Transverse colon (tissue), 4 donors: ENCODE data around the gene AOAH. TPM values are rescaled to one million over a fixed set of nuclear protein-coding genes. Genes with fewer than 3 reads are reported as not detected.
"Not testable (repeated sequence)": the region's sequence is repeated elsewhere in the genome, so short reads cannot be mapped to it uniquely, and the experiment has no call there.

Source experiments
- DNase-seq: peaks from one replicate; pipeline ENCODE4 v3.0.0-alpha.2; 2019
- H3K27ac ChIP-seq, 4 donors: fragments of 200-600 bp; sonication (generic); 2 replicates each; pipeline ENCODE4 v1.5.1; 2016 to 2018; ENCODE audit warnings: inconsistent platforms in 4 of 4
- H3K27me3 ChIP-seq: fragments of 200-600 bp; sonication (generic); 2 replicates; pipeline ENCODE4 v1.5.1; 2017; ENCODE audit warnings: inconsistent platforms
- H3K36me3 ChIP-seq, 4 donors: fragments of 200-600 bp; sonication (generic); 2 replicates each; pipeline ENCODE4 v1.5.1; 2017 to 2019; ENCODE audit warnings: inconsistent platforms in 4 of 4
- H3K4me1 ChIP-seq, 4 donors: fragments of 200-600 bp; sonication (generic); 2 replicates each; pipeline ENCODE4 v1.5.1; 2017 to 2020; ENCODE audit warnings: inconsistent platforms in 4 of 4
- H3K4me3 ChIP-seq, 4 donors: fragments of 200-600 bp; sonication (generic); 1 replicate in 1 of 4; 2 replicates in 3 of 4; pipeline versions ENCODE4 v1.5.1 to v1.6.1; 2017 to 2019; ENCODE audit warnings: inconsistent platforms in 4 of 4
- H3K9me3 ChIP-seq, 2 donors: fragments of 200-600 bp; sonication (generic); 2 replicates each; pipeline ENCODE4 v1.5.1; 2017 to 2019; ENCODE audit warnings: inconsistent platforms in 2 of 2
- EP300 ChIP-seq: sonication (generic); formaldehyde crosslinking; IDR thresholded peaks from one replicate; pipeline ENCODE4 v1.6.1; 2017; ENCODE audit warnings: antibody characterized with exemption, low read depth
- POLR2A ChIP-seq: fragments of 450-650 bp; IDR thresholded peaks from one replicate; pipeline ENCODE4 v1.6.1; 2016; ENCODE audit warnings: antibody characterized with exemption, mild to moderate bottlenecking, moderate library complexity
- POLR2AphosphoS5 ChIP-seq, 3 donors: sonication (generic); formaldehyde crosslinking; IDR thresholded peaks; one replicate each; pipeline ENCODE4 v1.6.1; 2016; ENCODE audit warnings: antibody characterized with exemption in 3 of 3
- WGBS, 2 donors: methylation state at CpG; one replicate each; pipeline ENCODE4 v1.1.5; 2018; ENCODE audit warnings: low coverage in 1 of 2; 5-methylcytosine and 5-hydroxymethylcytosine counted together
- in situ Hi-C, 4 donors: fragments of 200-750 bp; cut with MboI; loops; one replicate each; pipeline versions ENCODE4 v1.15.0 to v1.15.1; 2017; ENCODE audit warnings: low sequenced_read_pairs in 3 of 4, low pct_ligation_motif_present in 1 of 4, low pct_unique_long_range_greater_than_20kb in 1 of 4
- intact Hi-C: fragments of 100-400 bp; cut with DNase I; formaldehyde crosslinking; loops from one replicate; pipeline ENCODE4 v1.15.1; 2023; ENCODE audit warnings: low total_unique reads
- total RNA-seq, 4 donors: library from RNA; depleted of rRNA; stranded (reverse); fragments of >200 nt; gene quantifications; one replicate each; pipeline ENCODE4 v1.1.0, GENCODE V29; 2016
- TF ChIP-seq, protein P1 (sequence below), 5 experiments: fragments of 200-600 bp in 3 of 5; fragments of 450-650 bp in 2 of 5; sonication (generic) in 3 of 5; IDR thresholded peaks; 1 replicate in 2 of 5; 2 replicates in 3 of 5; pipeline ENCODE4 v1.5.1; 2016 to 2017; ENCODE audit warnings: antibody characterized with exemption in 5 of 5, inconsistent platforms in 3 of 5, mild to moderate bottlenecking in 2 of 5, moderate library complexity in 1 of 5

AOAH gene
- total RNA-seq, 4 donors from 2014 or later: 82.8 to 139 (median 102) TPM

DNA sequence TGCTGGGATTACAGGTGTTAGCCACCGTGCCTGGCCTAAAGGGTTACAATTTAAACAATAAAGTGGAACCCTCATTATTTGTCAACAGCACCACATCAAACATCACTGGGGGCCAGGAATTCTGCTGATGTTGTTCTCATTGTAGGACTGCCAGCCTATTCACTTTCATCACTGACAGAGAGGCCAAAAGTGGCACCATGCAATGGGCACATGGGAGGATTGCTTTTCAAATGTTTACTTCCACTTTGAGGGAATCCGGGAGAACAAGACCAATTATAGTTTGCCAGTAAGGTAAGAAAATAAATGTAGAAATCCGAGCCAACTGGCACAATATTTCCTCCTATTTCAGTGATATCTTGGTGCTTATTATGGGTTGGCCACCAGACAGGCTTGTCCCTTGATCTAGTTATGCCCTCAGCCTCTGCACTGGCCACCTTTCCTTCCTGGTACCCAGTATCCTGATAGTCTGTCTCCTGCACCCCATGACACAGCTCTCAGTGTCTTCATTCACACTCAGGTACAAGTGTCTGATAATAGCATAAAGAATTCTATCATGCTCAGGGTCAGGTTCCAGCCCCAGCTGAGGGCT lies 252.1 kb downstream of the AOAH start:
- Histone ChIP-seq H3K9me3 (no peaks in the 10 kb centered on the region), H3K4me3 (no peak overlapping the region), H3K27ac (no peak overlapping the region), H3K4me1 (no peaks in the 10 kb centered on the region), H3K36me3 (no peaks in the 10 kb centered on the region), H3K27me3 (no peaks in the 10 kb centered on the region)
- no peak for DNase-seq
- TF ChIP-seq POLR2A: no peak
- in situ Hi-C loops (loop anchor here in 2 of 4 donors (10.0 kb wide), 1 partner anchor 723 kb away; no protein-coding TSS in a partner anchor), intact Hi-C loops (no loop called here)
- WGBS, 2 donors: 47 to 83% methylated on average over 1 to 3 of the region's 3 CpGs

DNA sequence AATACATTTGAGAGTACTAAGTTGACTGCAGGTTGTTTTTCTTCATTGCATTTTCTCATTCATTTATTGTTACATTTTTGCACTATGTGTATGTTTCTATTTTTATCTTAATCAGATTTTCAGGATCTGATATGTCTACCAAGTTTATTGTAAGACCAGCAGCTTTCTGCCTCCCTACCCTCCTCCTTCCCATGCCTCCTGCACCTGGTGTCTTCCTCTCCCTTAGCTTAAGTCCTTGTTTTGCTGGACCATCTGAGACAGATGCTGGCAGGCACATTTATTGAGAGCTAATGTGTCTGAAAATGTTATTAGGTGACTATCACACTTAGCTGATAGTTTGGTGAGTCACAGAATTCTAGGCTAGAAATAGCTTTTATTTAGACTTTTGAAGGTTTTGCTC lies 255.1 kb downstream of the AOAH start:
- no peak overlapping the region for H3K4me3 ChIP-seq
- H3K27me3 ChIP-seq: no peaks in the 10 kb centered on the region
- H3K27ac ChIP-seq: no peak overlapping the region
- no peaks in the 10 kb centered on the region for H3K9me3 ChIP-seq
- TF ChIP-seq POLR2A: no peak
- TF ChIP-seq POLR2AphosphoS5 (IDR thresholded peaks at IDR 0.05): no peak
- TF ChIP-seq EP300: no peak
- TF ChIP-seq, protein P1, sequence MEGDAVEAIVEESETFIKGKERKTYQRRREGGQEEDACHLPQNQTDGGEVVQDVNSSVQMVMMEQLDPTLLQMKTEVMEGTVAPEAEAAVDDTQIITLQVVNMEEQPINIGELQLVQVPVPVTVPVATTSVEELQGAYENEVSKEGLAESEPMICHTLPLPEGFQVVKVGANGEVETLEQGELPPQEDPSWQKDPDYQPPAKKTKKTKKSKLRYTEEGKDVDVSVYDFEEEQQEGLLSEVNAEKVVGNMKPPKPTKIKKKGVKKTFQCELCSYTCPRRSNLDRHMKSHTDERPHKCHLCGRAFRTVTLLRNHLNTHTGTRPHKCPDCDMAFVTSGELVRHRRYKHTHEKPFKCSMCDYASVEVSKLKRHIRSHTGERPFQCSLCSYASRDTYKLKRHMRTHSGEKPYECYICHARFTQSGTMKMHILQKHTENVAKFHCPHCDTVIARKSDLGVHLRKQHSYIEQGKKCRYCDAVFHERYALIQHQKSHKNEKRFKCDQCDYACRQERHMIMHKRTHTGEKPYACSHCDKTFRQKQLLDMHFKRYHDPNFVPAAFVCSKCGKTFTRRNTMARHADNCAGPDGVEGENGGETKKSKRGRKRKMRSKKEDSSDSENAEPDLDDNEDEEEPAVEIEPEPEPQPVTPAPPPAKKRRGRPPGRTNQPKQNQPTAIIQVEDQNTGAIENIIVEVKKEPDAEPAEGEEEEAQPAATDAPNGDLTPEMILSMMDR (IDR thresholded peaks at IDR 0.05): no peak
- intact Hi-C loops: no loop called here
- no peaks in the 10 kb centered on the region for H3K36me3 ChIP-seq
- no peaks in the 10 kb centered on the region for H3K4me1 ChIP-seq
- in situ Hi-C loops: no loop called here
- no peak for DNase-seq

DNA sequence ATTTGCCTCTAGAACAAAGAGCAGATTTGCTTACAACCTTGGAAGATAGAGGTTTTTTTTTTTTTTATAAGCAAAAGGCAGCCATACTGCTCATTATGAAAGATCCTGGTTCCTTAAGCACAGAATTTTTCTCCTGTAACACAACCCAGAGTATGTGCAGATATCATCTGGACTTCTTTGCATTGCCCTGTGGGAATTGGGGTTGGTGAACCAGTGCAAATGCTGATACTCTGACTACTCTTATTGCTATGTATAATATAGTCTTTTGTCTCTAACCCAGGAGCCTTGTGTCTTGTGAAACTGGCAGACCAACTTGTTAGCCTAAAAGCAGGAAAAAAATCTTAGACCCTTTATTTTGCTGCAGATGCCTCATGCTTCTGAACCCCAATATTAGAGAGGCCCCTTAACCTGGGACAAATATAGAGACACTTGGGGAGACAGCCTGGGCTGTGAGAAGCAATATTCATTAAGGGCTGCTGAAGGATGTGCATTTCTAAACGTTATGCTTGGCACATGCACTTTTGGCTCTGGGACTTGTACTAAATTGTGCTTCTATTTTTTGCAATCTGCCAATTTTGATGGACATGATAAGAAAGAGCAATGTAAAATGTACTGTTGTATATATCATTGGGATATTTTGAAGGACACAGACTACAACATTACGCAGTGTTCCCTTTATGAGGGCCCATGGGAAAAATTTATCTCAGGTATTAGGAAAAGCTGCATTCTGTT lies 255.8 kb downstream of the AOAH start:
- no peaks in the 10 kb centered on the region for H3K9me3 ChIP-seq
- no peak overlapping the region for H3K27ac ChIP-seq
- intact Hi-C loops: no loop called here
- DNase-seq: no peak
- 65 to 77% methylated on average over 2 of the region's 2 CpGs for WGBS, 2 donors
- H3K4me1 ChIP-seq: no peaks in the 10 kb centered on the region
- no peaks in the 10 kb centered on the region for H3K36me3 ChIP-seq
- in situ Hi-C loops: no loop called here
- TF ChIP-seq, protein P1 (IDR thresholded peaks at IDR 0.05): no peak
- TF ChIP-seq POLR2A: no peak
- TF ChIP-seq EP300: no peak
- no peak for TF ChIP-seq POLR2AphosphoS5 (IDR thresholded peaks at IDR 0.05)
- no peak overlapping the region for H3K4me3 ChIP-seq
- no peaks in the 10 kb centered on the region for H3K27me3 ChIP-seq

DNA sequence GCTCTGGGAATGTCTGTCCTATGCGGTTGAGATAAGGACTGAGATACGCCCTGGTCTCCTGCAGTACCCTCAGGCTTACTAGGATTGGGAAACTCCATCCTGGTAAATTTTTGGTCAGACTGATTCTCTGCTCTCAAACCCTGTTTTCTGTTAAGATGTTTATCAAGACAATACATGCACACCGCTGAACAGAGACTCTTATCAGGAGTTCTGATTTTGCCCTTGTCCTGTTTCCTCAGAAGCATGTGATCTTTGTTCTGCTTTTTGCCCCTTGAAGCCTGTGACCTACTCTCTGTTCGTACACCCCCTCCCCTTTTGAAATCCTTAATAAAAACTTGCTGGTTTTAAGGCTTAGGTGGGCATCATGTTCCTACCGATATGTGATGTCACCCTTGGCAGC lies 258.3 kb downstream of the AOAH start:
- H3K27me3 ChIP-seq, H3K4me3 ChIP-seq, H3K27ac ChIP-seq, intact Hi-C loops, H3K9me3 ChIP-seq, H3K4me1 ChIP-seq, DNase-seq, in situ Hi-C loops, H3K36me3 ChIP-seq: not testable (repeated sequence)
- 76 to 79% methylated on average over 5 of the region's 5 CpGs for WGBS, 2 donors

DNA sequence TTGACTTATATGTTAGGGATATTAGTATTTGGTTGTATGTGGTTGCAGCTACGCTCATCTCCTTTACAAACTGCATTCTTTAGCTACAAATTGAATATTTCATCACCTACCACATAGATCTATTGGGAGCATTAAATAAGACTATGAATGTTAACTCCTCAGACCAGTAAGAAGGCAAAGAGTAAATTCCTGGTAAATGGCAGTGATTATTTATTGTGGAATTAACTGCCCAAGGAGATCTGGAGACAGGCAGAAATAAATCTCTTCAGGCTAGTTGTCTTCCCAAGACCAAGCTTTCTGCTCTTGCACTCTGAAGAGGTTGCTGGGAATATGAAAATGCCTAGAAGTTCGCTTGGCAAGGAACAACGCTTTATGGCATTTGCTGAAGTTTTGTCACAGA lies 260.0 kb downstream of the AOAH start:
- Histone ChIP-seq H3K4me1 (no peaks in the 10 kb centered on the region), H3K9me3 (no peaks in the 10 kb centered on the region), H3K27ac (no peak overlapping the region), H3K4me3 (no peak overlapping the region), H3K36me3 (no peaks in the 10 kb centered on the region), H3K27me3 (no peaks in the 10 kb centered on the region)
- in situ Hi-C loops: no loop called here
- no peak for DNase-seq
- intact Hi-C loops: no loop called here
- TF ChIP-seq, protein P1 (IDR thresholded peaks at IDR 0.05): no peak
- TF ChIP-seq POLR2AphosphoS5 (IDR thresholded peaks at IDR 0.05): no peak
- TF ChIP-seq EP300: no peak
- TF ChIP-seq POLR2A: no peak
- WGBS, 2 donors: 66 to 85% methylated on average over 3 of the region's 3 CpGs
